ENCODE data around the gene ANKRD10.

The ANKRD10 gene

DNA sequence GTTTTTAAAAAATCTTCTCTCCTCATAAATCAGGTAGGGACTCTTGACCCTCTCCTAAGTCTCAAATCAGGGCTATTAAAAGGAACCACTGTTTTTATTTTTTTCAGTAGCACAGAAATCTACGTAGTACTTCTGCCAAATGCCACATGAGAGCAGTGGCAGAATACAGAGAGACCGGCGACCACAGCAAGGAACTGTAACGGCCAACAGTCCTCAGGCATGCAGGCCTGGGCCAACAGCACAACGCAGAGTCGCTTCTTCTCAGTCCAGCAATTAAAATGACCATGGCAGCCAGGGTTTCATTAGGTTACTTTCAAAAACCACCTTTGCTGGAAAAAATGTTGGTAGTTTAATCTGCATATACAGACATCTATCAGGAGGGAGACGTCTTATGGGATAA is 34.2 kb downstream of the ANKRD10 start:
- no peak for DNase-seq (ENCODE audit: low spot score)
- ChIA-PET CTCF (no interaction called here), POLR2A (ENCODE audit: low non-redundant PET) (no interaction called here)
- no peak overlapping the region for H3K27ac ChIP-seq
- TF ChIP-seq, protein P1, sequence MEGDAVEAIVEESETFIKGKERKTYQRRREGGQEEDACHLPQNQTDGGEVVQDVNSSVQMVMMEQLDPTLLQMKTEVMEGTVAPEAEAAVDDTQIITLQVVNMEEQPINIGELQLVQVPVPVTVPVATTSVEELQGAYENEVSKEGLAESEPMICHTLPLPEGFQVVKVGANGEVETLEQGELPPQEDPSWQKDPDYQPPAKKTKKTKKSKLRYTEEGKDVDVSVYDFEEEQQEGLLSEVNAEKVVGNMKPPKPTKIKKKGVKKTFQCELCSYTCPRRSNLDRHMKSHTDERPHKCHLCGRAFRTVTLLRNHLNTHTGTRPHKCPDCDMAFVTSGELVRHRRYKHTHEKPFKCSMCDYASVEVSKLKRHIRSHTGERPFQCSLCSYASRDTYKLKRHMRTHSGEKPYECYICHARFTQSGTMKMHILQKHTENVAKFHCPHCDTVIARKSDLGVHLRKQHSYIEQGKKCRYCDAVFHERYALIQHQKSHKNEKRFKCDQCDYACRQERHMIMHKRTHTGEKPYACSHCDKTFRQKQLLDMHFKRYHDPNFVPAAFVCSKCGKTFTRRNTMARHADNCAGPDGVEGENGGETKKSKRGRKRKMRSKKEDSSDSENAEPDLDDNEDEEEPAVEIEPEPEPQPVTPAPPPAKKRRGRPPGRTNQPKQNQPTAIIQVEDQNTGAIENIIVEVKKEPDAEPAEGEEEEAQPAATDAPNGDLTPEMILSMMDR (conservative IDR thresholded peaks at IDR 0.05; ENCODE audit: low read depth): no peak

DNA sequence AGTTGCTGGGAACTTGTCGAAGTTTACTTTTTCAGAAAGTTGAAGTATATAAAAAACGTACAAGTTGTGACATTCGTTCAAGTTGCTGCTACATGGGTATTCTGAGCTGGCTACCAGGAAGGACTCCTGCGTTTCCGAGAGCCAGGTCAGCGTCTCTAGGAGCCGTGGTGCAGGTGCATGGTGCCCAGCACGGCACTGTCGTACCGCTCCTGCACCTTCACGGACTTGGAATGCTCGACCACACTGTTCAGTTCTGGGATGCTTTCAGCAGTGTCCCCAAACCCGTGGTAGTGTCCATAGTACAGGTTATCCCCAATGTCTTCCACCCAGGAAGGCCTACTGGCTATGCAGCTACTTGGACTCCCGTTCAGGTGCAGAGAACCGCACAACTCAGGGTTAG is 35.4 kb downstream of the ANKRD10 start:
- TF ChIP-seq, protein P1 (conservative IDR thresholded peaks at IDR 0.05; ENCODE audit: low read depth): no peak
- ChIA-PET CTCF (interaction anchor here (0.7 to 0.8 kb wide), 2 partner anchors 9 to 14 kb away, joined by 3 read pairs; no protein-coding TSS in a partner anchor), POLR2A (ENCODE audit: low non-redundant PET) (no interaction called here)
- DNase-seq (ENCODE audit: low spot score): no peak
- H3K27ac ChIP-seq: no peak overlapping the region

DNA sequence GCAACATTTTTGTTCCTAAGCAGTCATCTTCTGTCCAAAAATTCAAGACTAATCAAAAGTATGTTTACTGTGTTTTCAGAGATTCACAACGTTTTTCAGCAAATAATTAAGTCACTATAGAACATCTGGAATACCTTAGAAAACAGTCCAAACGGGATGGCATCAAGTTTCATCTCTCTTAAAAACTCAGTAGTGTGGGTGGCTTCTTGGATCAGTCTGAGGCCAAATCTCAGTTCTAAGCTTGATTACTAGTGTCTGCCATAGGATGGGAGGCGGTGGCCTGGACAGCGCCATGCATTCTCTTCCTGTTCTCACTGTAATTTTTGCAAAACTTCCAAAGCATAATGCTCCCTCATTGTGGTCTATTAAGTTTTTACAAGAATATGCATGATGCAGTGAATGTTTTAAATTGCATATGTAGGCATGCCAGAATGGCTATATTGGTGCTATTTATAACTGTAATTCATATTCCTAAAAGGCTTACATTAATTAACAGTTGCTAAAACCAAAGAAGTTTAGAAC is 37.1 kb downstream of the ANKRD10 start:
- CTCF ChIA-PET: interaction anchor here (0.7 kb wide), 1 partner anchor 161 kb away, joined by 3 read pairs; no protein-coding TSS in a partner anchor
- no peak overlapping the region for H3K27ac ChIP-seq
- DNase-seq (ENCODE audit: low spot score): no peak
- TF ChIP-seq, protein P1 (conservative IDR thresholded peaks at IDR 0.05; ENCODE audit: low read depth): no peak
- POLR2A ChIA-PET (ENCODE audit: low non-redundant PET): no interaction called here

DNA sequence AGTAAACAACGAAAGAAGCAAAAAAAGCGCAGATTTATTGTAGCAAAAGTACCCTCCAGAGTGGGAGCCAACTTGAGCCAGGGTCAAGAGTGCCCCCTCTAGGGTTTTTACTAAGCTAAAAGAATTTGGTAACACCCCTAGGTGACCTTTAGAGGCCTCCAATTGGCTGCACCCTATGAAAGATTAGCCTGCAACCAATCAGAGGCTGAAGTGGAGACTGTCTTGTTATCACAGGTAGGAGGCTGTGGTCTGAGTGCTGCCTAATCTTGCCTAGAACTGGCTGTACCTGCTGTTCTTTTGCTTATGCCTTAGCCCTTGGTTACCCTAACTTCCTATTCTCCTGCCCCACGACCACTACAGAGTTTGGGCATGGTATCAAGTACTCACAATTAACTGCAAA is 38.3 kb downstream of the ANKRD10 start:
- ChIA-PET CTCF (interaction anchor here (0.6 to 0.7 kb wide), 2 partner anchors 21 to 283 kb away, joined by 3 read pairs; no protein-coding TSS in a partner anchor), POLR2A (ENCODE audit: low non-redundant PET) (no interaction called here)
- TF ChIP-seq, protein P1 (conservative IDR thresholded peaks at IDR 0.05; ENCODE audit: low read depth): no peak
- DNase-seq (ENCODE audit: low spot score): no peak
- H3K27ac ChIP-seq: no peak overlapping the region

DNA sequence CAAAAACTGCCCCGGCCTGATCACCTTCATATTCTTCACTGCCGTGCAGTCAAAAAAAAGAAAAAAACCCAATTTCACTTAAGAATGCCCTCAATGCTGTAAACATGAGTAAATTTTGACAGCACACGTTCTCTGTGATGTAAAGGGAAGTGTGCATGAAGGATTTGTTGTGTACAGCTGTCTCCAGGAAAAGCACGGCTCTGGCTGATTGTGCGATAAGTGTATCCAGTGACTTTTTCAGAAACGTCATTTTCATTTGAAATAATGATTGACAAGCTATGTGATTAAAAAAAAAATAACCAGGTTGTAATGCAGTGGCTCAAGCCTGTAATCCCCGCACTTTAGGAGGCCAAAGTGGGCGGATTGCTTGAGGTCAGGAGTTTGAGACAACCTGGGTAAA is 39.6 kb downstream of the ANKRD10 start:
- TF ChIP-seq, protein P1 (conservative IDR thresholded peaks at IDR 0.05; ENCODE audit: low read depth): no peak
- H3K27ac ChIP-seq: no peak overlapping the region
- DNase-seq (ENCODE audit: low spot score): no peak
- CTCF ChIA-PET: no interaction called here
- POLR2A ChIA-PET (ENCODE audit: low non-redundant PET): interaction anchor here (0.5 to 0.7 kb wide), 2 partner anchors 9 to 163 kb away, joined by 3 to 4 read pairs; no protein-coding TSS in a partner anchor

DNA sequence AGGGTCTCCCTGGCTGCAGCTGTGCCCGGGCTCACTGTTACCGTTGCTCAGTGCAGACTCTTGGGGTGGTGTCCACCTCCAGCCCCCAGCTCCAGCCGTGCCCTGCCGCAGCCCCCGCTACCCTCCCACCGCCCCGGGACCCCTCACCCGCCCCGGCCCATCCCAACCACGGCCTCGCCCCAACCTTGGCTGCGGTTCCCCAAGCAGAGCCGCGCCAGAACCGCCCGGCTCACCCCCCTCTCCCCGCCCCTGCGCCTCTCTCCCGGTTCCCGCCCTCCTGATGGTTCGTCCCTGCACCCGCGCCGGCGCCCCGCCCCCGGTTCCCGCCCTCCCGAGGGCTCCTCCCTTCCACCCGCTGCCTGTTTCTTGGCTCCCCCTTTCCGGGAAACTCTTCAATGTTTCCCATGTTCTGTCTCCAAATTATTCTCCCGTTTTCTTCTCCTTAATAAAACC is 40.3 kb downstream of the ANKRD10 start:
- ChIA-PET CTCF (interaction anchor here (0.5 kb wide), 1 partner anchor 27 kb away, joined by 3 read pairs; no protein-coding TSS in a partner anchor), POLR2A (ENCODE audit: low non-redundant PET) (no interaction called here)
- DNase-seq (ENCODE audit: low spot score): peak; percentile 87
- TF ChIP-seq, protein P1 (conservative IDR thresholded peaks at IDR 0.05; ENCODE audit: low read depth): no peak
- H3K27ac ChIP-seq: peak overlapping the region; percentile 50; the same call in 1 of the 2 replicates
